Neural crest cell (in vitro differentiated cells): ENCODE measurements around the gene MOCOS. TPM values are rescaled to one million over a fixed set of nuclear protein-coding genes. Genes with fewer than 3 reads are reported as not detected.
"Not testable (repeated sequence)": the region's sequence is repeated elsewhere in the genome, so short reads cannot be mapped to it uniquely, and the experiment has no call there.

Experiments used
- DNase-seq: peaks from one replicate; pipeline ENCODE4 v3.0.0; 2021; ENCODE audit warnings: low read depth, mixed read lengths, low spot score
- H3K27ac Mint-ChIP-seq: one replicate; pipeline ENCODE4 v1.8.0; 2021; ENCODE audit warnings: mild to moderate bottlenecking, mixed read lengths; ENCODE audit not compliant: unreplicated experiment
- H3K27me3 Mint-ChIP-seq: 2 replicates; pipeline ENCODE4 v1.8.0; 2021; ENCODE audit warnings: low read depth, mild to moderate bottlenecking, mixed read lengths
- H3K36me3 Mint-ChIP-seq: 2 replicates; pipeline ENCODE4 v1.8.0; 2021; ENCODE audit warnings: low read depth, mild to moderate bottlenecking, mixed read lengths
- H3K4me1 Mint-ChIP-seq: 2 replicates; pipeline ENCODE4 v1.8.0; 2021; ENCODE audit warnings: mixed read lengths
- H3K4me3 Mint-ChIP-seq: one replicate; pipeline ENCODE4 v1.8.0; 2021; ENCODE audit warnings: mild to moderate bottlenecking, mixed read lengths
- H3K9me3 Mint-ChIP-seq: 2 replicates; pipeline ENCODE4 v1.8.0; 2021; ENCODE audit warnings: mixed read lengths
- CTCF ChIP-seq: fragments of 200-600 bp; sonication (generic); conservative IDR thresholded peaks from 2 replicates; pipeline ENCODE4 v1.5.0; 2021; ENCODE audit warnings: antibody characterized with exemption, mild to moderate bottlenecking
- total RNA-seq: library from RNA; stranded (reverse); gene quantifications from 2 replicates; pipeline ENCODE4 v1.2.1, GENCODE V29; 2021

The MOCOS gene
- total RNA-seq, 1 donor from 2014 or later, result 2.6 TPM

- Mint-ChIP-seq H3K36me3 (peaks cover 17% of the 10 kb centered on the region), H3K27me3 (no peaks in the 10 kb centered on the region), H3K9me3 (no peaks in the 10 kb centered on the region), H3K4me1 (no peaks in the 10 kb centered on the region), H3K4me3 (no peak overlapping the region), H3K27ac (no peak overlapping the region)
- DNase-seq, result no peak
- no peak for TF ChIP-seq CTCF
These were observed 29.9 kb upstream of the MOCOS start for GRCh38 chr18:36157441-36157840.

GRCh38 chr18:36158266-36158867, 28.9 kb upstream of the MOCOS start:
- Mint-ChIP-seq H3K4me3 (no peak overlapping the region), H3K27ac (no peak overlapping the region), H3K36me3 (peaks cover 17% of the 10 kb centered on the region), H3K9me3 (no peaks in the 10 kb centered on the region), H3K27me3 (no peaks in the 10 kb centered on the region), H3K4me1 (no peaks in the 10 kb centered on the region)
- TF ChIP-seq CTCF, result no peak
- DNase-seq, result no peak

GRCh38 chr18:36160959-36161371, 26.3 kb upstream of the MOCOS start:
- Mint-ChIP-seq H3K27me3 (no peaks in the 10 kb centered on the region), H3K4me1 (no peaks in the 10 kb centered on the region), H3K27ac (no peak overlapping the region), H3K36me3 (peaks cover 23% of the 10 kb centered on the region), H3K4me3 (no peak overlapping the region), H3K9me3 (no peaks in the 10 kb centered on the region)
- DNase-seq, result no peak
- no peak for TF ChIP-seq CTCF

- H3K36me3 Mint-ChIP-seq, result peaks cover 27% of the 10 kb centered on the region
- TF ChIP-seq CTCF, result no peak
These were observed 24.3 kb upstream of the MOCOS start for GRCh38 chr18:36162981-36163380.

GRCh38 chr18:36167692-36168218, 19.5 kb upstream of the MOCOS start:
- no peak overlapping the region for H3K4me3 Mint-ChIP-seq
- no peaks in the 10 kb centered on the region for H3K4me1 Mint-ChIP-seq
- no peaks in the 10 kb centered on the region for H3K27me3 Mint-ChIP-seq
- no peaks in the 10 kb centered on the region for H3K9me3 Mint-ChIP-seq
- TF ChIP-seq CTCF, result no peak
- no peak for DNase-seq
- H3K36me3 Mint-ChIP-seq, result peaks cover 32% of the 10 kb centered on the region
- H3K27ac Mint-ChIP-seq, result no peak overlapping the region

More at GRCh38 chr18:36162981-36163380, 24.3 kb upstream of the MOCOS start:
- Mint-ChIP-seq H3K27ac (no peak overlapping the region), H3K27me3 (no peaks in the 10 kb centered on the region), H3K4me1 (no peaks in the 10 kb centered on the region), H3K4me3 (no peak overlapping the region), H3K9me3 (no peaks in the 10 kb centered on the region)
- DNase-seq, result no peak

GRCh38 chr18:36168296-36168695, 19.0 kb upstream of the MOCOS start:
- H3K27ac Mint-ChIP-seq, H3K27me3 Mint-ChIP-seq: not testable (repeated sequence)
- H3K36me3 Mint-ChIP-seq, result peaks cover 30% of the 10 kb centered on the region

More at GRCh38 chr18:36168296-36168695, 19.0 kb upstream of the MOCOS start:
- not testable (repeated sequence) for H3K4me1 Mint-ChIP-seq, H3K9me3 Mint-ChIP-seq, DNase-seq, H3K4me3 Mint-ChIP-seq
